HUES64 (cell line): ENCODE results near the gene PRRC2A.

Experiments
- H3K27ac ChIP-seq: 2 replicates; pipeline ENCODE4 v1.7.0; 2013; ENCODE audit warnings: low read depth, low read length, inconsistent platforms
- H3K27me3 ChIP-seq: 2 replicates; pipeline ENCODE4 v1.6.1; 2013; ENCODE audit warnings: mild to moderate bottlenecking, low read length; ENCODE audit not compliant: insufficient read depth
- H3K36me3 ChIP-seq: 2 replicates; pipeline ENCODE4 v1.6.1; 2013; ENCODE audit warnings: mild to moderate bottlenecking, low read length; ENCODE audit not compliant: insufficient read depth
- H3K4me1 ChIP-seq: 2 replicates; pipeline ENCODE4 v1.6.1; 2013; ENCODE audit warnings: mild to moderate bottlenecking, low read length, moderate library complexity; ENCODE audit not compliant: insufficient read depth
- H3K4me3 ChIP-seq: 2 replicates; pipeline ENCODE4 v1.5.1; 2013; ENCODE audit warnings: mild to moderate bottlenecking, low read length, moderate library complexity
- H3K9ac ChIP-seq: 2 replicates; pipeline ENCODE4 v1.6.1; 2013; ENCODE audit warnings: mild to moderate bottlenecking, low read depth, low read length
- H3K9me3 ChIP-seq: 2 replicates; pipeline ENCODE4 v1.6.1; 2013; ENCODE audit warnings: low read depth, low read length; ENCODE audit not compliant: insufficient read depth
- WGBS: fragments of 150-250, 120-280 bp; methylation state at CpG from one replicate; pipeline ENCODE4 v1.1.7; 2013; ENCODE audit warnings: missing lambda C conversion rate; 5-methylcytosine and 5-hydroxymethylcytosine counted together

PRRC2A gene

GRCh38 chr6:31578184-31579118 is 42.1 kb upstream of the PRRC2A start:
- H3K27me3 ChIP-seq: peaks cover 15% of the 10 kb centered on the region; the same call in 1 of the 2 replicates
- peaks cover 15% of the 10 kb centered on the region for H3K4me1 ChIP-seq
- no peak overlapping the region for H3K27ac ChIP-seq
- H3K9me3 ChIP-seq: no peaks in the 10 kb centered on the region
- H3K4me3 ChIP-seq: no peak overlapping the region
- 72% methylated on average over 12 of the region's 12 CpGs for WGBS
- H3K36me3 ChIP-seq: no peaks in the 10 kb centered on the region
- no peak overlapping the region for H3K9ac ChIP-seq

GRCh38 chr6:31579119-31579505 is 41.4 kb upstream of the PRRC2A start:
- H3K4me3 ChIP-seq: no peak overlapping the region
- H3K9me3 ChIP-seq: no peaks in the 10 kb centered on the region
- no peak overlapping the region for H3K27ac ChIP-seq
- no peaks in the 10 kb centered on the region for H3K36me3 ChIP-seq
- peaks cover 15% of the 10 kb centered on the region; the same call in 1 of the 2 replicates for H3K27me3 ChIP-seq
- H3K4me1 ChIP-seq: peaks cover 15% of the 10 kb centered on the region
- no peak overlapping the region for H3K9ac ChIP-seq
- WGBS: 92% methylated on average over 3 of the region's 3 CpGs

- H3K9me3 ChIP-seq: no peaks in the 10 kb centered on the region
- H3K27me3 ChIP-seq: peaks cover 15% of the 10 kb centered on the region; the same call in 1 of the 2 replicates
- WGBS: 90% methylated on average over 7 of the region's 8 CpGs
- peaks cover 15% of the 10 kb centered on the region for H3K4me1 ChIP-seq
- no peak overlapping the region for H3K27ac ChIP-seq
- H3K4me3 ChIP-seq: peak overlapping the region; percentile 92
- H3K9ac ChIP-seq: no peak overlapping the region
- H3K36me3 ChIP-seq: no peaks in the 10 kb centered on the region
Measured at GRCh38 chr6:31579546-31580437, 40.7 kb upstream of the PRRC2A start.

GRCh38 chr6:31580438-31580740 is 40.1 kb upstream of the PRRC2A start:
- Histone ChIP-seq H3K4me3 (peak overlapping the region; percentile 92), H3K9ac (peak overlapping the region; percentile 75), H3K9me3 (no peaks in the 10 kb centered on the region), H3K27me3 (peaks cover 15% of the 10 kb centered on the region; the same call in 1 of the 2 replicates), H3K27ac (no peak overlapping the region), H3K4me1 (peaks cover 15% of the 10 kb centered on the region), H3K36me3 (no peaks in the 10 kb centered on the region)
- WGBS: 62% methylated on average over 11 of the region's 11 CpGs

DNA sequence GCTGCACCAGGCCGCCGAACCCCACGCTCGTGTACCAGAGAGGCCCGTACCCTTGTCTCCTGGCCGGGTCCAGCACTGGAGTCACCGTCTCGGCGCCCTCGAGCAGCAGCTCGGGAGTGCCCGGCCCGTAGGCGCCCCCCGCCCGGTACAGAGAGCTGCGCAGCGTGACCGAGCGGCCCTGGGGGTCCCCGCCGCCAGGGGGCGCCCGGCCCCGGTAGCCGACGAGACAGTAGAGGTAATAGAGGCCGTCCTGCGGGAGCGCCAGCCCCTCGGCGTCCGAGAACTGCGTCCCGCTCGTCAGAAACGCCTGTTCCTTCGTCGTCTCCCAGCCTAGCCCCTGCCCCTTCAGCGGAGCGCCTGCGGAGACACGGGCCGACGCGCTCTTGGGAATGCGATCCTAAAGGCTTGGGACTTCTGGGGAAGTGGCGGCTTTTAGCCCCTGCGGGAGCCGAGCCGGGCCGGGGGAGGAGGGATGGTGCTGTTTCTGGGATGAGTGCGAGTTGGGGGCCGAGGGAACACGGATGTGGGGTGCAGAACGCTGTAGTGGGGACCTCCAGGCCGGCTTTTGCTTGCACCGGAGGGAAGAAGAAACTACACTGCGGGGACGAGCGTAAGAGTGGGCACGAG is 39.6 kb upstream of the PRRC2A start:
- no peaks in the 10 kb centered on the region for H3K36me3 ChIP-seq
- H3K9ac ChIP-seq: peak overlapping the region; percentile 75
- H3K27ac ChIP-seq: no peak overlapping the region; the same call in 1 of the 2 replicates
- peak overlapping the region; percentile 92 for H3K4me3 ChIP-seq
- 2% methylated on average over 62 of the region's 62 CpGs for WGBS
- H3K4me1 ChIP-seq: peaks cover 15% of the 10 kb centered on the region
- H3K9me3 ChIP-seq: no peaks in the 10 kb centered on the region
- H3K27me3 ChIP-seq: peaks cover 15% of the 10 kb centered on the region; the same call in 1 of the 2 replicates

DNA sequence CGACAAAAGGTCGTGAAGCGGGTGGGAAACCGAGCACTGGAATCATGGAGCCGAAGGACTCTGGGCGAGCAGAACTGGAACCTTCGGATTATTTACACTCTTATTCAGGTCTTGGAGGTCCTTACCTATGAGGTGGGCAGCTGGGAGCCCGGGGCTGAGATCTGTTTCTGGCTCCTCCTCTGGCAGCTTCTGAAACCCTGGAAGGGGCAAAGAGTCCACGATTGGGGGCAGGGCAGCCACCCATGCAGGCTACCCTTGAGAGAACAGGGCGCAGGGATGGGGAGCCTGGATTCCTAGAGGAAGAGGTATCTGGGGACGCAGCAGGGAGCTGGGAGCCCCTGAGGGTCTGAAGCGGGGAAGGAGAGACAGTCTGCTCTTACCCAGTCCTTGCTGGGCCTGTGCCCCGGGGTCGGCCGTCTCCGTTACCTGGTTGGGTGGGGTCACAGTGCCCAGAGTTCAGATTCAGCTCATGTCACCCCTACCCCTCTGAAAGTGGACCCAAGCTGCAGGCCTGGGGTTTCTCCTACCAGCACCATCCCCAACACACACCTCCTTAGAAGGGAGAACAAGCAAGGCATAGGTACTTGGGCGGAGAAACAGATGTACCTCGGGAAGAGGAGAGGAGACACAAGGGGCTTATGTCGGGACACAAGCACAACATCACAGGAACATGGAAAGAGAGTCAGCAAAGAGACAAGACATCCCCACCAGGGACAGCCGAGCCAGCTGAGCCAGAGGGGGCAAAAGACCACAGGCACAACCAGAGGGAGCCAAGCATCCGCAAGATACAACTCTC is 38.9 kb upstream of the PRRC2A start:
- Histone ChIP-seq H3K4me1 (peaks cover 15% of the 10 kb centered on the region), H3K36me3 (no peaks in the 10 kb centered on the region), H3K9ac (peak overlapping the region; percentile 75), H3K27me3 (peaks cover 15% of the 10 kb centered on the region; the same call in 1 of the 2 replicates), H3K4me3 (peak overlapping the region; percentile 92), H3K27ac (no peak overlapping the region), H3K9me3 (no peaks in the 10 kb centered on the region)
- 28% methylated on average over 21 of the region's 21 CpGs for WGBS

- H3K36me3 ChIP-seq: no peaks in the 10 kb centered on the region
- H3K27me3 ChIP-seq: peaks cover 15% of the 10 kb centered on the region; the same call in 1 of the 2 replicates
- WGBS: 88% methylated on average over 3 of the region's 3 CpGs
- peak within 1 kb of the TSS; percentile 75 for H3K9ac ChIP-seq
- peaks cover 15% of the 10 kb centered on the region for H3K4me1 ChIP-seq
- no peak within 1 kb of the TSS for H3K27ac ChIP-seq
- no peaks in the 10 kb centered on the region for H3K9me3 ChIP-seq
- H3K4me3 ChIP-seq: peak within 1 kb of the TSS; percentile 92
Measured at GRCh38 chr6:31582230-31582643, 38.3 kb upstream of the PRRC2A start, which contains the start of gene LTB. Gene LTB, minus strand, starts transcription at chr6:31582424. Its CDS starts 7 bp downstream, at chr6:31582417.

DNA sequence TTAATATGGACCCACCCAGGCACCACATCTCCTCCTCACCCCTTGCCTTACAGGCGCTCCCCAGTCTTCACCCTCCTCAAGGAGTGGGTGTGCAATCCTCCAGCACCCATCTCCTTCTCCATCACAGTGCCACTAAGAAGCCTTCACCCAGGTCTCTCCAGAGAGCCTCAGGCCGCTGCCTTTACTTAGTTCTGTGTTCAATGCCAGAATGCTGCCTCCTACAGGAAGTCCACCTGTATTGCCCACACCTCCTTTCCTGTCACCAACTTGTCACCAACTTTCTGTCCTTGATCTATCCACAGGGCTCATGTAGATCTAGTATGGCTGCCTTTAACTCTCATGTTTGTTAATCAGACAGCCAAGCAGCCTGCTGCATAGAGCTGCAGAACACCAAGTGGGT is 35.0 kb upstream of the PRRC2A start:
- 55% methylated on average over 2 of the region's 2 CpGs for WGBS
- no peak overlapping the region for H3K9ac ChIP-seq
- no peak overlapping the region for H3K4me3 ChIP-seq

DNA sequence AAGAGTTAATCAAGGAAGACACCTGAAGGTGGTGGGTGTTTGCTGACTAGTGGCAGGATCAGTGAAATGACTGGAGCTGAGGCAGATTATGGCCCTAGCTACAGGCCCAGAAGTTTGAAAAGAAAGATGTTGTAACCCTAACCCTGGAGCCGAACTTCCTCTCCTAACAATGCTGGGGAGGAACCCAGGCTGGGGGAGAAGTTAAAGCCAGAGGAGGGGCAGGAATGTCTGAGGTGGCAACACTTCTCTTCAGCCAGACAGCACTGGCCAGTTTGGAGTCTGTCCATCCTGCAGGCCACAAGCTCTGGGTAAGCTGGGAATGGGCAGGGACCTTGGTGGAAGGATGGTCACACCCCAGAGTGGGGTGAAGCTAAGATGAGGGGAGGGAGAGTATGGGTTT is 34.5 kb upstream of the PRRC2A start, which contains the start of gene LST1:
Gene LST1 (plus strand): TSS at position 270 of the 400 bp plus-strand sequence. CDS start 1,023 bp downstream, outside the sequence.
- WGBS: 67% methylated on average over 1 of the region's 1 CpG
- Histone ChIP-seq H3K9me3 (no peaks in the 10 kb centered on the region), H3K36me3 (no peaks in the 10 kb centered on the region), H3K27me3 (peaks cover 9% of the 10 kb centered on the region; the same call in 1 of the 2 replicates), H3K9ac (no peak within 1 kb of the TSS), H3K27ac (no peak within 1 kb of the TSS), H3K4me1 (peaks cover 5% of the 10 kb centered on the region; the same call in 1 of the 2 replicates), H3K4me3 (no peak within 1 kb of the TSS)

More for the DNA sequence above, 35.0 kb upstream of the PRRC2A start:
- Histone ChIP-seq H3K4me1 (peaks cover 5% of the 10 kb centered on the region; the same call in 1 of the 2 replicates), H3K36me3 (no peaks in the 10 kb centered on the region), H3K9me3 (no peaks in the 10 kb centered on the region), H3K27ac (no peak overlapping the region), H3K27me3 (peaks cover 11% of the 10 kb centered on the region; the same call in 1 of the 2 replicates)
